WTC11 (cell line): ENCODE data around the gene RBM28. TPM values are rescaled to one million over a fixed set of nuclear protein-coding genes. Genes with fewer than 3 reads are reported as not detected.

Experiments used
- ATAC-seq: fragments of 200-7000 bp; cut with Tn5 transposase; 2 replicates; pipeline ENCODE4 v1.10.0; 2021; ENCODE audit warnings: mild to moderate bottlenecking, moderate library complexity
- CTCF ChIA-PET: fragments of 300-600 bp; sonication (Branson Sonifier 250); formaldehyde crosslinking; loops from one replicate; lab custom pipeline; 2021; ENCODE audit warnings: antibody characterized with exemption; lab: Charles Lee
- POLR2A ChIA-PET: fragments of 350-600 bp; sonication (Branson Sonifier 250); formaldehyde crosslinking; loops from one replicate; lab custom pipeline; 2021; ENCODE audit warnings: antibody characterized with exemption; lab: Charles Lee
- DNase-seq: peaks from one replicate; pipeline ENCODE4 v3.0.0; 2021; ENCODE audit warnings: low spot score
- H3K27ac Mint-ChIP-seq: 2 replicates; pipeline ENCODE4 v1.8.0; 2021; ENCODE audit warnings: mixed read lengths
- H3K27me3 Mint-ChIP-seq: 2 replicates; pipeline ENCODE4 v1.8.0; 2021; ENCODE audit warnings: low read depth, mild to moderate bottlenecking, moderate library complexity, mixed read lengths
- H3K36me3 Mint-ChIP-seq: 2 replicates; pipeline ENCODE4 v1.8.0; 2021; ENCODE audit warnings: mixed read lengths
- H3K4me1 Mint-ChIP-seq: 2 replicates; pipeline ENCODE4 v1.8.0; 2022; ENCODE audit warnings: mixed read lengths
- H3K4me3 Mint-ChIP-seq: 2 replicates; pipeline ENCODE4 v1.8.0; 2021; ENCODE audit warnings: mild to moderate bottlenecking, moderate library complexity, mixed read lengths
- H3K9me3 Mint-ChIP-seq: 2 replicates; pipeline ENCODE4 v1.8.0; 2021; ENCODE audit warnings: mixed read lengths
- CREB1 ChIP-seq: sonication (generic); formaldehyde crosslinking; IDR thresholded peaks from 2 replicates; pipeline ENCODE4 v1.8.0; 2023; ENCODE audit warnings: mild to moderate bottlenecking, missing genetic modification reagents
- CREM ChIP-seq: sonication (generic); formaldehyde crosslinking; IDR thresholded peaks from 2 replicates; pipeline ENCODE4 v1.8.1; 2022; ENCODE audit warnings: mild to moderate bottlenecking, missing genetic modification reagents, moderate library complexity
- ESRRA ChIP-seq: sonication (generic); formaldehyde crosslinking; IDR thresholded peaks from 2 replicates; pipeline ENCODE4 v1.8.1; 2022; ENCODE audit warnings: mild to moderate bottlenecking, missing genetic modification reagents, borderline replicate concordance
- FOXK1 ChIP-seq: sonication (generic); formaldehyde crosslinking; IDR thresholded peaks from 2 replicates; pipeline ENCODE4 v1.8.0; 2022; ENCODE audit warnings: mild to moderate bottlenecking, moderate library complexity, missing genetic modification reagents
- PRRX2 ChIP-seq: fragments of 250-450 bp; sonication (Bioruptor Pico); IDR thresholded peaks from 2 replicates; pipeline ENCODE4 v1.8.0; 2021; ENCODE audit warnings: mild to moderate bottlenecking
- SMAD3 ChIP-seq: sonication (generic); formaldehyde crosslinking; IDR thresholded peaks from 2 replicates; pipeline ENCODE4 v1.8.0; 2022; ENCODE audit warnings: missing genetic modification reagents, mild to moderate bottlenecking, borderline replicate concordance
- ZNF121 ChIP-seq: sonication (generic); formaldehyde crosslinking; IDR thresholded peaks from 2 replicates; pipeline ENCODE4 v1.8.0; 2023; ENCODE audit warnings: missing genetic modification reagents
- ZNF423 ChIP-seq: fragments of 250-450 bp; sonication (Bioruptor Pico); IDR thresholded peaks from 2 replicates; pipeline ENCODE4 v2.1.2; 2022; ENCODE audit warnings: mild to moderate bottlenecking, moderate library complexity
- ZNF532 ChIP-seq: fragments of 250-450 bp; sonication (Bioruptor Pico); IDR thresholded peaks from 2 replicates; pipeline ENCODE4 v1.9.0; 2021; ENCODE audit warnings: mild to moderate bottlenecking, borderline replicate concordance
- total RNA-seq: library from RNA; stranded (reverse); gene quantifications from 3 replicates; pipeline ENCODE4 v1.2.3, GENCODE V29; 2021
- TF ChIP-seq, protein P1 (sequence below): fragments of 200-600 bp; IDR thresholded peaks from 2 replicates; pipeline ENCODE4 v1.8.0; 2022; ENCODE audit warnings: antibody characterized with exemption
- TF ChIP-seq, protein P2 (sequence below): fragments of 250-450 bp; sonication (Bioruptor Pico); conservative IDR thresholded peaks from 2 replicates; pipeline ENCODE4 v1.9.0; 2021; ENCODE audit warnings: mild to moderate bottlenecking
- TF ChIP-seq, protein P3 (sequence below): sonication (generic); formaldehyde crosslinking; IDR thresholded peaks from 2 replicates; pipeline ENCODE4 v1.8.1; 2023; ENCODE audit warnings: mild to moderate bottlenecking, missing genetic modification reagents, moderate library complexity
- TF ChIP-seq, protein P4 (sequence below): sonication (generic); formaldehyde crosslinking; conservative IDR thresholded peaks from 2 replicates; pipeline ENCODE4 v1.8.1; 2022; ENCODE audit warnings: mild to moderate bottlenecking, missing genetic modification reagents
- TF ChIP-seq, protein P5 (sequence below): sonication (generic); formaldehyde crosslinking; IDR thresholded peaks from 2 replicates; pipeline ENCODE4 v1.8.0; 2022; ENCODE audit warnings: mild to moderate bottlenecking, missing genetic modification reagents

RBM28 gene
- total RNA-seq, 1 experiment from 2014 or later: 66.1 TPM

DNA sequence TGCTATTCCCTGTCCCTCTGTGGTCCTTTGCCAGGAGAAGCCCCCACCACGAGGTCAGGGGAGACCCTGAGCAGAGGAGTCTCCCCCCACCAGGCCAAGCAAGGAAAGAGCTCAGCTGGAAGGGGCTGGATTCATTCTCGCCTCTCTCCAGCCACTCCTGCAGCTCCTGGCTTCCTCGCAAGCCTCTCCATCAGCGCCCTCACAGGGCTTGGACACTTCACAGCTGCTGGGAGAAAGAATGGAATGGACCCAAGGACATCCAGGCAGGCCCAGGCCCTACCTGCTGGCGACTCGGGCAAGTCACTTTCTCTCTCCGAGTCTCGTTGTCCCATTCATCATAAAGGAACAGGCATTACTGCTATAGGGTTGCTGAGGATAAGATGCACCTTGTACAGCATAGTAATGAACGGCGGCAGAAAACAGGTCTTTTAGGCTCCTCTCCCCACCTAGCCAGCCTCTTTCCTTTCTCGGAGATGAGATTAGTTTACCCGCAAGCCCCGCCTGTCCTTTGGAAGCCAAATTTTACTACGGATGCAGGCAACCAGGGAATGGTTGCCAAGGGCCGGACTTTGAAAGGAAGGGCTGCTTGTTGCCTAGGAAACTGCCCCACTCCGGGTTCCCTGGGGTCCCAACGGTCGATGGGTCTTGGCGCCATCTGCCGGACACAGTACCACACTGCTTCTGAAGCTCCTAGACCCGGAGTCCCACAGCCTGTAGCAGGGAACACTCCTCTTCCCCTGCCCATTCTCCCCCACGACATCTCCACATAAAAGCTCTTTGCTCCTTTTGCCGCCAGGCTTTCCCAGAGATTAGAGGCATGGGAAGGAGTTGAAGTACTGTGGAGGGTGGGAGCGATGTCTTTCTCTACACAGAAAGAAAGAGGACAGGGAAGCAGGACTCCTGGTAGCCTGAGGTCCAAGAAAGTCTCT, 43.8 kb upstream of the RBM28 start:
- Mint-ChIP-seq H3K9me3 (no peaks in the 10 kb centered on the region), H3K4me1 (peaks cover 13% of the 10 kb centered on the region), H3K27me3 (peaks cover 25% of the 10 kb centered on the region), H3K36me3 (no peaks in the 10 kb centered on the region), H3K27ac (no peak overlapping the region), H3K4me3 (no peak overlapping the region)
- peak; percentile 94 for DNase-seq
- TF ChIP-seq, protein P1, sequence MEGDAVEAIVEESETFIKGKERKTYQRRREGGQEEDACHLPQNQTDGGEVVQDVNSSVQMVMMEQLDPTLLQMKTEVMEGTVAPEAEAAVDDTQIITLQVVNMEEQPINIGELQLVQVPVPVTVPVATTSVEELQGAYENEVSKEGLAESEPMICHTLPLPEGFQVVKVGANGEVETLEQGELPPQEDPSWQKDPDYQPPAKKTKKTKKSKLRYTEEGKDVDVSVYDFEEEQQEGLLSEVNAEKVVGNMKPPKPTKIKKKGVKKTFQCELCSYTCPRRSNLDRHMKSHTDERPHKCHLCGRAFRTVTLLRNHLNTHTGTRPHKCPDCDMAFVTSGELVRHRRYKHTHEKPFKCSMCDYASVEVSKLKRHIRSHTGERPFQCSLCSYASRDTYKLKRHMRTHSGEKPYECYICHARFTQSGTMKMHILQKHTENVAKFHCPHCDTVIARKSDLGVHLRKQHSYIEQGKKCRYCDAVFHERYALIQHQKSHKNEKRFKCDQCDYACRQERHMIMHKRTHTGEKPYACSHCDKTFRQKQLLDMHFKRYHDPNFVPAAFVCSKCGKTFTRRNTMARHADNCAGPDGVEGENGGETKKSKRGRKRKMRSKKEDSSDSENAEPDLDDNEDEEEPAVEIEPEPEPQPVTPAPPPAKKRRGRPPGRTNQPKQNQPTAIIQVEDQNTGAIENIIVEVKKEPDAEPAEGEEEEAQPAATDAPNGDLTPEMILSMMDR: peak; percentile 73
- TF ChIP-seq, protein P2, sequence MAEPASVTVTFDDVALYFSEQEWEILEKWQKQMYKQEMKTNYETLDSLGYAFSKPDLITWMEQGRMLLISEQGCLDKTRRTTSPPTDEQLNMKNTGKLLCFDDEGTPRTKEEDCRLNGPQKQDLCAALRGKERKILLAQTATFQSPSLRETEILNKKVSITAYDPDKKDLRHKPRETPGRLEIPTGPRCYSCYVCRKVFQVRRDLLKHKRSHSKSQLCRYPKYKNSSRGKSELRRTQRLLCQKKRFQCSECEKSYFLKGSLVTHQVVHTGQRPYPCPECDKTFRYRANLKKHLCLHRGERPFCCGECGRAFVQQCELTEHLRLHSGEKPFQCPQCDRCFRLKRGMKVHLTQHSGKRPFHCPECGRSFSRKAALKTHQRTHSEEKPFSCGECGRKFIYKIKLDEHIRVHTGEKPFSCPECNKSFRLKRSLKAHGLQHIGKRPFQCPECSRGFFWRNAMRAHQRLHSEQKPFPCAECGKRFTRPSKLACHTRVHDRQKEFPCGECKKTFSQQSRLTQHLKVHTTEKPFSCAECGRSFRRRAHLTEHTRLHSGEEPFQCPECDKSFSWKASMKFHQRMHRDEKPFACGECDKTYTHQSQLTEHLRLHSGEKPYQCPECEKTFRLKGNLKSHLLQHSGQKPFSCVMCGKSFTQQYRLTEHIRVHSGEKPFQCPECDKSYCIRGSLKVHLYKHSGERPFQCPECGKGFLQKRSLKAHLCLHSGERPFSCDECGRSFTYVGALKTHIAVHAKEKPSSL (CRISPR knock-in tag): no peak
- POLR2A ChIA-PET: interaction anchor here (0.5 to 1.1 kb wide), 2 partner anchors 19 to 34 kb away, joined by 3 read pairs; no protein-coding TSS in a partner anchor
- CTCF ChIA-PET: interaction anchor here (0.5 to 5.8 kb wide), 37 partner anchors 8 to 523 kb away, joined by 3 to 138 read pairs (median 4); partner anchors contain the start of genes KCP and RBM28
- ATAC-seq: peak; percentile 88

DNA sequence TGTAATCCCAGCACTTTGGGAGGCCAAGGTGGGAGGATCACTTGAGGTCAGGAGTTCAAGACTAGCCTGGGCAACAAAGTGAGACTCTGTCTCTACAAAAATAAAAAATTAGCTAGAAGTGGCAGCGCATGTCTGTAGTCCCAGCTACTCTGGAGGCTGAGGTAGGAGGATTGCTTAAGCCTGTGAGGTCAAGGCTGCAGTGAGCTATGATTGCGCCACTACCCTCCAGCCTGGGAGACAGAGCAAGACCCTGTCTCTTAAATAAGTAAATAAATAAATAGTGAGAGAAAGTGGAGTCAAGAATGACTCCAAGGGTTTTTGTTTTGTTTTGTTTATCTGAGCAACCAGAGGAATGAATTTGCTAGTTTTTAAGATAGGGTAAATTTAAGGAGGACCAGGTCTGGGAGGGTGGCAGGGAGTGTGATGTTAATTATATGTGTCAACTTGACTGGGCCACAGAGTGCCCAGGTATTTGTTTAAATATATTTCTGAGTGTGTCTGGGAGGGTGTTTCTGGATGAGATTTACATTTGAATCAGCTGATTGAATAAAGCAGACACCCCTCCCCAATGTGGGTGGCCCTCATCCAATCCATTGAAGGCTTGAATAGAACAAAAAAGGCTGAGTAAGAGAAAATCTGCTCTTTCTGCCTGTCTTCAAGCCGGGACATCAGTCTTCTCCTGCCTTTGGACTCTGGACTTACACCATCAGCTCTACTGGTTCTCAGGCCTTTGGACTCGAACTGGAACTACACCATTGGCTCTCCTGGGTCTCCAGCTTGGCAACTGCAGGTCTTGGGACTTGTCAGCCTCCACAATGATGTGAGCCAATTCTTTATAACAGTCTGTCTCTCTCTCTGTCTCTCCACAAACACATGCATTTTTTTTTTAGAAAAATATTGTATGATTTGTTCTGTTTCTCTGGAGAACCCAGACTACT, 42.5 kb upstream of the RBM28 start:
- no peak overlapping the region for H3K4me3 Mint-ChIP-seq
- no peaks in the 10 kb centered on the region for H3K9me3 Mint-ChIP-seq
- peaks cover 18% of the 10 kb centered on the region for H3K4me1 Mint-ChIP-seq
- peaks cover 25% of the 10 kb centered on the region for H3K27me3 Mint-ChIP-seq
- H3K27ac Mint-ChIP-seq: no peak overlapping the region
- no peaks in the 10 kb centered on the region for H3K36me3 Mint-ChIP-seq
- no peak for ATAC-seq
- no peak for DNase-seq
- no peak for TF ChIP-seq ZNF423
- TF ChIP-seq, protein P3, sequence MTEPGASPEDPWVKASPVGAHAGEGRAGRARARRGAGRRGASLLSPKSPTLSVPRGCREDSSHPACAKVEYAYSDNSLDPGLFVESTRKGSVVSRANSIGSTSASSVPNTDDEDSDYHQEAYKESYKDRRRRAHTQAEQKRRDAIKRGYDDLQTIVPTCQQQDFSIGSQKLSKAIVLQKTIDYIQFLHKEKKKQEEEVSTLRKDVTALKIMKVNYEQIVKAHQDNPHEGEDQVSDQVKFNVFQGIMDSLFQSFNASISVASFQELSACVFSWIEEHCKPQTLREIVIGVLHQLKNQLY (CRISPR knock-in tag): no peak
- TF ChIP-seq, protein P4, sequence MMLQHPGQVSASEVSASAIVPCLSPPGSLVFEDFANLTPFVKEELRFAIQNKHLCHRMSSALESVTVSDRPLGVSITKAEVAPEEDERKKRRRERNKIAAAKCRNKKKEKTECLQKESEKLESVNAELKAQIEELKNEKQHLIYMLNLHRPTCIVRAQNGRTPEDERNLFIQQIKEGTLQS: no peak
- TF ChIP-seq ZNF532 (CRISPR knock-in tag): no peak
- TF ChIP-seq CREM (CRISPR knock-in tag): no peak
- TF ChIP-seq, protein P2 (CRISPR knock-in tag): no peak
- no peak for TF ChIP-seq CREB1 (CRISPR knock-in tag)
- TF ChIP-seq FOXK1: no peak
- no peak for TF ChIP-seq ZNF121 (CRISPR knock-in tag)
- TF ChIP-seq PRRX2 (CRISPR knock-in tag): no peak
- no peak for TF ChIP-seq ESRRA (CRISPR knock-in tag)
- TF ChIP-seq SMAD3 (CRISPR knock-in tag): no peak
- TF ChIP-seq, protein P5, sequence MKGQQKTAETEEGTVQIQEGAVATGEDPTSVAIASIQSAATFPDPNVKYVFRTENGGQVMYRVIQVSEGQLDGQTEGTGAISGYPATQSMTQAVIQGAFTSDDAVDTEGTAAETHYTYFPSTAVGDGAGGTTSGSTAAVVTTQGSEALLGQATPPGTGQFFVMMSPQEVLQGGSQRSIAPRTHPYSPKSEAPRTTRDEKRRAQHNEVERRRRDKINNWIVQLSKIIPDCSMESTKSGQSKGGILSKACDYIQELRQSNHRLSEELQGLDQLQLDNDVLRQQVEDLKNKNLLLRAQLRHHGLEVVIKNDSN (CRISPR knock-in tag): no peak
- CTCF ChIA-PET: interaction anchor here (1.0 to 5.8 kb wide), 14 partner anchors 10 to 232 kb away, joined by 3 to 138 read pairs (median 6); partner anchors contain the start of gene RBM28
- POLR2A ChIA-PET: no interaction called here
